Small intestine (tissue), 7 donors: ENCODE measurements around the gene OBSCN. TPM values are rescaled to one million over a fixed set of nuclear protein-coding genes. Genes with fewer than 3 reads are reported as not detected.

ENCODE experiments used
- DNase-seq, 2 donors: peaks; one replicate each; pipeline versions ENCODE4 v3.0.0 to v3.0.0-alpha.2; 2013
- FAIRE-seq: peaks from 2 replicates; lab custom pipeline; 2012; peaks lifted over from hg19 to GRCh38; lab: Jason Lieb, UNC
- H3K27ac ChIP-seq, 3 donors: one replicate each; pipeline ENCODE4 v1.5.1; 2013; ENCODE audit warnings: low read length in 2 of 3, mild to moderate bottlenecking in 2 of 3, control low read depth in 1 of 3, inconsistent platforms in 1 of 3, low read depth in 1 of 3, moderate library complexity in 1 of 3
- H3K27me3 ChIP-seq, 3 donors: one replicate each; pipeline ENCODE4 v1.6.1; 2013; ENCODE audit warnings: low read length in 3 of 3, inconsistent platforms in 1 of 3; ENCODE audit not compliant: control insufficient read depth in 3 of 3, insufficient read depth in 3 of 3
- H3K36me3 ChIP-seq, 3 donors: one replicate each; pipeline ENCODE4 v1.6.1; 2013; ENCODE audit warnings: low read length in 3 of 3, inconsistent platforms in 1 of 3, low read depth in 1 of 3, mild to moderate bottlenecking in 1 of 3, moderate library complexity in 1 of 3; ENCODE audit not compliant: control insufficient read depth in 3 of 3, insufficient read depth in 2 of 3
- H3K4me1 ChIP-seq, 3 donors: one replicate each; pipeline ENCODE4 v1.6.1; 2013; ENCODE audit warnings: low read length in 2 of 3, inconsistent platforms in 1 of 3, low read depth in 1 of 3, mild to moderate bottlenecking in 1 of 3, moderate library complexity in 1 of 3; ENCODE audit not compliant: control insufficient read depth in 3 of 3, insufficient read depth in 2 of 3
- H3K4me3 ChIP-seq, 3 donors: one replicate each; pipeline ENCODE4 v1.5.1; 2013; ENCODE audit warnings: low read length in 3 of 3, control low read depth in 1 of 3, inconsistent platforms in 1 of 3, low read depth in 1 of 3, mild to moderate bottlenecking in 1 of 3, moderate library complexity in 1 of 3
- H3K9me3 ChIP-seq, 2 donors: one replicate each; pipeline ENCODE4 v1.6.1; 2013; ENCODE audit warnings: low read depth in 1 of 2, low read length in 1 of 2; ENCODE audit not compliant: control insufficient read depth in 2 of 2, insufficient read depth in 1 of 2
- WGBS, 3 donors: extraction: QIAGEN DNeasy Blood & Tissue Kit; methylation state at CpG; one replicate each; pipeline ENCODE4 v1.1.7; 2013; 5-methylcytosine and 5-hydroxymethylcytosine counted together
- polyA plus RNA-seq, 4 donors: library from polyadenylated mRNA; stranded (reverse) in 3 of 4; unstranded in 1 of 4; fragments of 200-250 nt in 3 of 4; fragments of 120-200 nt in 1 of 4; gene quantifications; one replicate each; pipeline versions ENCODE4 v1.2.1 to v1.2.3, GENCODE V29; 2013
- donor health status: healthy with polysubstance abuse.
- donor health status: control.
- donor health status: control.
- donor health status: Bipolar disorder and iron deficiency.
- donor health status: healthy.

The OBSCN gene
- polyA plus RNA-seq, 4 donors = 3.6 to 36.2 (median 5.7) TPM

GRCh38 chr1:228291906-228292608 lies 84.2 kb downstream of the OBSCN start:
- no peaks in the 10 kb centered on the region for H3K27me3 ChIP-seq
- 77 to 85% (median 77%) methylated on average over 16 of the region's 16 CpGs for WGBS, 3 donors
- H3K27ac ChIP-seq = no peak overlapping the region
- DNase-seq (no peak), FAIRE-seq (no peak)
- no peaks in the 10 kb centered on the region for H3K9me3 ChIP-seq
- peaks cover 0 to 64% (median 0%) of the 10 kb centered on the region in 3 donors for H3K36me3 ChIP-seq
- no peak overlapping the region for H3K4me3 ChIP-seq
- H3K4me1 ChIP-seq = no peaks in the 10 kb centered on the region

GRCh38 chr1:228292609-228292911 lies 84.7 kb downstream of the OBSCN start:
- no peak overlapping the region for H3K27ac ChIP-seq
- DNase-seq = no peak
- no peaks in the 10 kb centered on the region for H3K9me3 ChIP-seq
- H3K4me3 ChIP-seq = no peak overlapping the region
- FAIRE-seq = no peak
- no peaks in the 10 kb centered on the region for H3K4me1 ChIP-seq
- 76 to 87% (median 86%) methylated on average over 9 of the region's 9 CpGs for WGBS, 3 donors
- no peaks in the 10 kb centered on the region for H3K27me3 ChIP-seq
- peaks cover 0 to 59% (median 0%) of the 10 kb centered on the region in 3 donors for H3K36me3 ChIP-seq

GRCh38 chr1:228293393-228293792 lies 85.5 kb downstream of the OBSCN start:
- whole genome bisulfite sequencing, 3 donors = 92 to 93% (median 92%) methylated on average over 15 of the region's 15 CpGs
- FAIRE-seq = no peak
- Histone ChIP-seq H3K27me3 (no peaks in the 10 kb centered on the region), H3K36me3 (peaks cover 0 to 52% (median 0%) of the 10 kb centered on the region in 3 donors), H3K27ac (no peak overlapping the region), H3K4me3 (no peak overlapping the region), H3K9me3 (no peaks in the 10 kb centered on the region), H3K4me1 (no peaks in the 10 kb centered on the region)
- no peak for DNase-seq

- Histone ChIP-seq H3K36me3 (peaks cover 0 to 51% (median 0%) of the 10 kb centered on the region in 3 donors), H3K4me3 (no peak overlapping the region), H3K4me1 (no peaks in the 10 kb centered on the region), H3K27ac (no peak overlapping the region), H3K9me3 (no peaks in the 10 kb centered on the region), H3K27me3 (no peaks in the 10 kb centered on the region)
- WGBS, 3 donors = 87 to 92% (median 90%) methylated on average over 14 of the region's 14 CpGs
- DNase-seq (no peak), FAIRE-seq (no peak)
Measured at GRCh38 chr1:228293816-228294500, 86.1 kb downstream of the OBSCN start.

GRCh38 chr1:228294717-228295116 lies 86.9 kb downstream of the OBSCN start:
- H3K27me3 ChIP-seq = no peaks in the 10 kb centered on the region
- 86 to 89% (median 87%) methylated on average over 10 of the region's 10 CpGs for WGBS, 3 donors
- H3K36me3 ChIP-seq = peaks cover 0 to 55% (median 0%) of the 10 kb centered on the region in 3 donors
- no peaks in the 10 kb centered on the region for H3K9me3 ChIP-seq
- no peak for DNase-seq
- H3K4me1 ChIP-seq = no peaks in the 10 kb centered on the region
- no peak overlapping the region for H3K4me3 ChIP-seq
- FAIRE-seq = no peak
- no peak overlapping the region for H3K27ac ChIP-seq

- Histone ChIP-seq H3K36me3 (peaks cover 0 to 56% (median 0%) of the 10 kb centered on the region in 3 donors), H3K27ac (no peak overlapping the region), H3K27me3 (no peaks in the 10 kb centered on the region), H3K9me3 (no peaks in the 10 kb centered on the region), H3K4me3 (no peak overlapping the region), H3K4me1 (no peaks in the 10 kb centered on the region)
- no peak for FAIRE-seq
- no peak for DNase-seq
- 85 to 95% (median 89%) methylated on average over 5 of the region's 5 CpGs for WGBS, 3 donors
Measured at GRCh38 chr1:228295201-228295600, 87.4 kb downstream of the OBSCN start.

GRCh38 chr1:228295981-228296380 lies 88.1 kb downstream of the OBSCN start:
- no peaks in the 10 kb centered on the region for H3K4me1 ChIP-seq
- H3K27ac ChIP-seq = no peak overlapping the region
- WGBS, 3 donors = 65 to 76% (median 75%) methylated on average over 2 of the region's 2 CpGs
- H3K27me3 ChIP-seq = no peaks in the 10 kb centered on the region
- no peak for DNase-seq
- no peak for FAIRE-seq
- peaks cover 0 to 55% (median 0%) of the 10 kb centered on the region in 3 donors for H3K36me3 ChIP-seq
- no peak overlapping the region for H3K4me3 ChIP-seq
- H3K9me3 ChIP-seq = no peaks in the 10 kb centered on the region

GRCh38 chr1:228297242-228297641 lies 89.4 kb downstream of the OBSCN start:
- no peak overlapping the region for H3K27ac ChIP-seq
- H3K4me3 ChIP-seq = no peak overlapping the region
- H3K36me3 ChIP-seq = peaks cover 0 to 45% (median 0%) of the 10 kb centered on the region in 3 donors
- no peak for FAIRE-seq
- 93 to 96% (median 96%) methylated on average over 2 of the region's 2 CpGs for whole genome bisulfite sequencing, 3 donors
- DNase-seq = no peak
- H3K27me3 ChIP-seq = no peaks in the 10 kb centered on the region
- peaks cover 0 to 10% of the 10 kb centered on the region in 2 donors for H3K9me3 ChIP-seq
- H3K4me1 ChIP-seq = no peaks in the 10 kb centered on the region
